NCI-H82 treated with DMSO at 0.1 percent for 48 hours (cell line): ENCODE data around the gene BAHD1.

Experiments used
- DNase-seq: peaks from one replicate; lab custom pipeline; 2025; ENCODE audit not compliant: unreplicated experiment; lab: John Stamatoyannopoulos, UW

BAHD1 gene

DNA sequence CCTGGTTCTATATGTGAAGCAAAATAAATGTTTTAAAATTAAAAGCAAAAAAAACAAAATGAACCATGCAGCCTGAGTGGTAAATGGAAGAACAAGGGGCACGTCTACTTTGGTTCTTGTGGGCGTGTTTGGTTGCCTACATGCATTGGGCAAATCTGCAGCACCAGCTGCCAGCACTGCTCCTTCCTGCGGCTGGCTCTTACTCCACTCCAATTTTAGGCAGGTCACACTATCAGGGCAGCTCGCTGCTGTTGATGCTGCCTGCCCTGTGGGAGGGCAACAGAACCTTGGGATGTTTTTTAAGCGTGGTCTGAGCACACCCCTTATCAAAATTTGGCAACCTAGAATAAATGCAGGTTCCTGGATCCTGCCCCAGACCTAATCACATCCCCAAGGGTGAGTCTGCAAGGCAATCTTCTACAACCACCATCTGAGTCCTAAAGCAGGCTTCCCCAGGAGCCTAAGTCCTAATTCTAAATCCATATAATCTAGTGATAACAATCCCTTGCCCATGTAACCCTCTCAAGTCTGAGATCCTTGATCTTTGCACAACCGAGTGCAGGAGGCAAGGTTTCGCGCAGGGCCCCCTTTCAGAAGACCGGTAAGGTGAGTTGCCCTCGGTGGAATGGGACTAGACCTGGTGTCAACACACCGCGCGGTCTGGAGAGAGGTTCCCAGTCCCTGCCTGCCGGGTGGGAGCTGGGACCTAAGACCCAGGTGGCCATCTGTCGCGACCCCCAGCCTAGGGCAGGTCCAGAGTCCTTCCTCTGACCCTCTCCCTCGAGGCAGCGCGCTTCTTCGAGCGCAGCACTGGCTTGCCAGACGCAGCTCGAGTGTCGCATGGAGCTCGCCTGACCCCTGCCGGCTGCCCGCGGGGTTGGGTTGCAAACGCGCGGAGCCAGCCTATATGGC is 19.3 kb upstream of the BAHD1 start:
- peak; percentile 81 for DNase-seq

DNA sequence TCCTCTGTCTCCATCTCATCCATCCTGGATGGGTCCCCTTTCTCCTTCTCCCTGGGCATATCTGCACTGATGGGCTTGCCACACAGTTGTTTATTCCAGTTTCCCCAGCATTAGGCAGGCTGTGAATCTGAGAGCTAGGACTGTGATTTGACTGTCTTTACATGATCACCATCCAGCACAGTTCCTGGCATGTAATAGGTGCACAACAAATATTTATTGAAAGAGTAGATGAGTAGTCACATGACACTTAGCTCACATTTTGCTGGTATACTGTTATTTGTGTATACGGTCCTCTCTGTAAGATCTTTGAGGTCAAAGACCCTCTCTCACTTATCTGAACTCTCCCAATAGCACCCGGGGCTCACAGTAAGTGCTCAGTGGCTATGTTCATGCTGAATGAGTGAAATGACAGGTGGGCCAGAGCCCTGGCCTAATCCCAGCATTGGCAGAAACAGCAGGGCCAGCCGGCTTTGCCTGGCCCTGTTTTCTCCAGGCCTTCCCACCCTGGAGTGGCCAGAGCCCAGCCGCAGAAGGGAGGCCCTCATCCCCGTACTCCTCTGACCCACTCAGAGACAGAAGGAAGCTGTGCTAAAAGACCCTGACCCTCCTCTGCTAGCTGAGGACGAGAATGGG is 16.2 kb upstream of the BAHD1 start:
- DNase-seq = no peak

DNA sequence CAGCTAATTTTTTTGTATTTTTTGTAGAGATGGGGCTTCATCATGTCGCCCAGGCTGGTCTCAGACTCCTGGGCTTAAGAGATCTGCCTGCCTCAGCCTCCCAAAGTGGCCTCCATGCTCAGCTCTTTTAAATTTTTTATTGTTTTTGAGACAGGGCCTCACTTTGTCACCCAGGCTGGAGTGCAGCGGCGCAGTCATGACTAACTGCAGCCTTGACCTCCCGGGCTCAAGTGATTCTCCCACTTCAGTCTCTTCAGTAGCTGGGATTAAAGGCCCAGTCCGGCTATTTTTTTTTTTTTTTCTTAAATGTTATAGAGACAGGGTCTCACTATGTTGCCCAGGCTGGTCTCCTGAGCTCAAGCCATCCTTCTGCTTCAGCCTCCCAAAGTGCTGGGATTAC is 15.1 kb upstream of the BAHD1 start:
- DNase-seq = no peak

DNA sequence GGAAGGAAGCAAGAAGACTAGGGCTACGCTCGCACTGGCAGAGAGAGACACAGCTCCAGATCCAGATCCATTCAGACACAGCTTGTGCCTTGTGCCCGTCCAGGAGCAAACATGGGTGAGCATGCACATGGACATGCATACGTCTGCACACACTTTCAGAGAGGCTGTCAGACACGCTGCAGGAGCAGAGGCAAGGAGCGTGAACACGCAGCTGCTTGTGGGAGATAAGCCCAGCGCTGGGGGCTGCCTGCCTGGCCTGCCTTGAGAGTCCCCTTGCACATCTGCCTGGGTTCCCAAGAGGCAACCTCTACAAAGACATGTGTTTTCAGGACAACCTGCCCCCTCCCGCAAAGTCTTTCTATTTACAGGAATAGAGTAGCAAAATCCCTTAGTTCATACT is 13.6 kb upstream of the BAHD1 start:
- DNase-seq = no peak

DNA sequence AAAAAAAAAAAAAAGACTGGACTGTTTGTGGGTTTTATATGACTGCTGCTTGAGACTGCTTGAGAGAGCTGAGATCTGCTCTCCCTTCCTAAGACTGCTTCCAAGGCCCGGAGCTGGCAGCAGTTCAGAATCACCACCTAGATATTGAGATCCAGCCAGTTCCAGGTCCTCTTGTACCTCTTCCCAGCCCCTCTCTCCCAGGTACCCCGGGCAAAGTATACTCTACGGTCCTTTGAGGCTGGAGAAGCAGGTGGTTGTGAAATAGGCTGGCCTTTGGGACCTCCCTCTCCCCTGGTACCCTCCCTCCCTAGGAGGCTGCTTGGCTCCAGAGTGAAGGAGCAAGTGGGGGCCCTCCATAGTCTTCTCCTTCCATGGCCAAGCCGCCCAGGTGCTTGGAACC is 12.6 kb upstream of the BAHD1 start:
- DNase-seq = no peak

DNA sequence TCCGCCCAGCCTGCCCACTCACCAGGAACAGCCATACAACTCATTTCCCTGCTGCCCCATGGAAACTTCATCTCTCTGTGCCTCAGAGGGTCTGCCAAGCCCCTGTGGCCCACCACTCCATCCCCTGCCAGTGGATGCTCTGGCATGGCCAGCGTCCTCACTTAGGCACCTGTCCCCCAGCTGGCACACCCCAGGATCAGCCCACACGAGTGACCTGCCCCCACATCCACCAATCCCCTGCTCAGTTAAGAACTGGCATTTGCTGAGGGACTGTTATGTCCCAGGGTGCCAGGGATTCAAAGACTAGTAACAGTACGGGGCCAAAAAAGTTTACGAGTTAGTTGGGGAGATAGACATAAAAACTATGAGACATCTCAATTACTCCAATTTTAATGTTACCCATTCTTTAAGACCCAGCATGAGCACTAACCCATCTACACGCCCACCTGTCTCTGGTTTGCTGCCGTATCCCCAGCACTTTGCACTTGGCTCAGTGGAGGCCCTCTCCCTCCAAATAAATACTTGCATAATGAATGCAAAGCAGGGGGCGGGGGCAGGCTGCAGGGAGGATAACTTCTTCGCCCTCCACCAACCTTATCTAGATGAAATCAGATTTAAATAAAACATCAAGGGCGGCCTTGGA is 11.6 kb upstream of the BAHD1 start:
- no peak for DNase-seq

DNA sequence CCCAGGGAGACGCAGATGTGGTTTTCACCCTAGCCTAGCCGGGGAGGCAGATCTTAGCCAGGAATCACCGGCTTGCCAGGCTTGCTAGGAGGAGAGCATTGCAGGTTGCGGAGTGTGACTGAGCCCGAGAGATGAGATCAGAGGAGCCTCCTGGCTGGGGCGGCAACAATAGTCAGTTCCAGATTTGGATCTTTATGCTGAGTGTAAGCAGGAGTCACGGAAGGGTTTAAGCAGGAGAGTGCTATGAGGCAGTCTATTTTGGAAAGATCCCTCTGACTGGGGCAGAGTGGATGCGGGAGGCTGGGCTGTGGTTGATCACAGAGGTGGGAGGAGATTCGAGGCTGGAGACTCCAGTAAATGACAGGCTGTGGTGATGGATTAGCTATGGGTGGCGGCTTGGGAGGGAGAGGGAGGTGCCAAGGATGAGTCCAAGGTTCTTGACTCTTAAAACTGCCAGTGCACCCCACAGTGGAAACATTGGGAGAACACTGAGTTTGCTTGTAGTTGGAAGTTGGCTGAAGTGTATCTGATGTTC is 10.4 kb upstream of the BAHD1 start:
- DNase-seq = peak; percentile 56

DNA sequence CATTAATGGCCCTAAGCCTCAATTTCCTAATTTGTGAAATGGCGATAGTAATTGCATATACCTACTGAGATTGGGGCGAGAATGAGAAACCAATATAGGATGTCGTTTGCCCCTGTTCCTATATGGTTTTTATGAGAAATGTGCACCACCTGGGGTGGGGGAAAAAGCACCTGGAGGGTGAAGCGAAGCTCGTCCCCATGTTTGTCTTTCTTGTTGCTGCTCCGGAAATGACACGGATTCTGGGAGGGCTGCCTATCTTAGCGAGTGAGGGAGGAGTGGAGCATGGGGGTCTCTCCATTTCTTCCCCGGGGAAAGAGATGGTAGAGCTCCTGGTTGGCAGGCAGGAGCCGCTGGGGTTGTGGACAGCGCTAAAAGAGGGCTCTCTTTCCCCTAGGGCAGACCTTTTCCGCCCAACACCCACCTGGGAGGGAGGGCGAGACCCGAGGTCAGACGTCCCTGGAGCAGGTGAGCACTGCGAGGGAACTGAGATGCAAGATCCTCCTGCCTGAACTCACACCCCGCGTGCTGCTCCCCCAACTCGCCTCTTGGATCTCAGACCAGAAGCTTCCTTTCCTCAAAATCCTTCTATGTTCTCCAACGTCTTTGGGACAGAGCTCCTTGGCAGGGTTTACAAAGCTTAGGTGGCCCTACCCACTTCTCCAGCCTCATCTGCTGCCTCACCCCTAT is 5.6 kb upstream of the BAHD1 start:
- DNase-seq = no peak

DNA sequence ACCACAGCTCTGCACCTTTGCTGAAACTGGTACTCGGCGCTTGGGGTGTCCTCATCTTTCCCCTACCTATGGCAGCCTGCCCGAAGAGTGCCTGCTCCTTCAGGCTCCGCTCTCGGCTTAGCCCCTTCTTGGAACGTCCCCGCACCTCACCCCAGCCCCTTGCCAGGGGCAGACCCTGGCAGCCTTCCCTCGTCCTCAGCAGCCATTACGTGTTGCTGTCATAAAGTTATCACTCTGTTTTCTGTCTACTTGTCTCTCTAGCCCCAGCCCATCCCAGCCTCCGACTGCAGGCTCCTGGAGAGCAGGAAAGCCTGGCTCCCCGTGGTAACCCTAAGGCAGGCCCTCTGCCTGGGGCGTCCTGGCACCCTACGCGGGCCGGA is 5.1 kb upstream of the BAHD1 start:
- DNase-seq = no peak

DNA sequence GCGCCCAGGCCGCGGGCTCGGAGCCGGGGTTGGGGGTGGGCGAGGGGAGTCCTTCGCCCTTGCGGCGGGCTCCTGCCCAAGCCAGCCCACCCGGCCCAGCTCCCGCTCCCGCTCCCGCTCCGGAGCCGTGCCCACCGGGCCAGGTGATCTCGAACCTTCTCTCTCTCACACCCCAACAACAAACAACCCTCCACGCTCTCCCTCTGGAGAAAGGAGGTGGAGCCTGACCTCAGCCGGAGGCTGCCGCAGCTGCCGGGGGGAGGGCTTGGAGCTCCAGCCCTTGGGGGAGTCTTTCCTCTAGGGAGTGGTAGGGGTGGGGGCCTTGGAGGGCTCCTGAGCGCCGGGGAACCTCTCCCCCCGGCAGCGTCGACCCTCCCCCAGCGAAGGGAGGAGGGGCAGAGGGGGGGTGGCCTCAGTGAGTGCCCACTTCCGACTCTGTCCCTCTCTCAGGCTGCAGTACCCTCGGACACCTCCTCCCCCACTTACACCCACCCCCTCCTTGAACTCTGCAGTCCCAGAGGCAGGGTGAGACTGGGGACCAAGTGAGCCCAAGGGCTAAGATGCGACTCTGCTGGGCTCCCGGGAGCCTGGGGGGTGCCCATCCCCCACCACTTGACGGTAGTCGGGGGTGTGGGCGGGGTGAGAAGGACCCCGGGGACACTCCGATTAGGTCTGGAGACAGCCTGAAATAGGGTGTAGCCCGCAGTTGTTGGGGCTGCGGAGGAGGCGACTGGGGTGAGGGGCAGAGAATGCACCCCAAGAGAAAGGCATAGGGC is 4.4 kb upstream of the BAHD1 start:
- no peak for DNase-seq

DNA sequence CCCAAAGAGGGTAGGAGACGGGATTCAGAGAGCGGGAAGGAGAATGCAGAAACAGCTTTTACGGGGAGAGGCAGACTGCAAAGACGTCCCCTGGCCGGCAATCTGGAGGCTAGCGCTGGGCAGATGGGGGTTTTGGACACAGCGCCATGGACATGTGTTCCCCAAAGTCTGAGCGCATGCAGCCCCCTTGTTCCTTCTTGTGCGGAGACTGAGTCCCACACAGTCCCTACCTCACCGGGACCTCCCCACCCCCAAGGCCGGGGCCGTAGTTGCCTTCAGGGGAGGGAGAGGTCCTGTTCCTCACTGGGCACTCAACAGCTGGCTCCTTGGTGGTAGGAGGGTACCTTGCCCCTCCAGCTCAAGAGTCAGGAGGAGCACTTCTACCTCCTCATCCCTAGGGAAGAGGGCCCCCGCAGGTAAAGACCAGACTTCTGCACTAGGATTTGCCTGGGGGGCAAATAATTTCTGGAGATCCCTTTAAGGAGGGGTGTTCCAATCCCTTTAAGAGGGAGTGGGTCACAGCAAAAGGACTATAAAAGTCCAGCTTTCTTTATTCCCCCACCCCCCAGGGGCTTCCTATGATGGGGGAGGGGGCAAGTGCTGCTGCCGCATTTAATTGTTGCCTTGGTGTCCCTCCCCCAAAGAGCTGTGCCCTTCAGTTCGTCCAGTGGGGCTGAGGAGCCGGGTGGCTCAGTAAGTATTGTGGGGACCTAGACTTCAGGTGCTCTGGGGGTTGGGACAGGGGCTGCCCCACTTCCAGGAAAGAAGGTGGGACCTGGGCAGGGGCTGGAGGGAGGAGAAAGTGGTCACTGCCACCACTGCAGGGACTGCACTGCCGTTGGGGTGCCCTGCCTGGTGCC is 3.6 kb upstream of the BAHD1 start:
- DNase-seq = no peak

DNA sequence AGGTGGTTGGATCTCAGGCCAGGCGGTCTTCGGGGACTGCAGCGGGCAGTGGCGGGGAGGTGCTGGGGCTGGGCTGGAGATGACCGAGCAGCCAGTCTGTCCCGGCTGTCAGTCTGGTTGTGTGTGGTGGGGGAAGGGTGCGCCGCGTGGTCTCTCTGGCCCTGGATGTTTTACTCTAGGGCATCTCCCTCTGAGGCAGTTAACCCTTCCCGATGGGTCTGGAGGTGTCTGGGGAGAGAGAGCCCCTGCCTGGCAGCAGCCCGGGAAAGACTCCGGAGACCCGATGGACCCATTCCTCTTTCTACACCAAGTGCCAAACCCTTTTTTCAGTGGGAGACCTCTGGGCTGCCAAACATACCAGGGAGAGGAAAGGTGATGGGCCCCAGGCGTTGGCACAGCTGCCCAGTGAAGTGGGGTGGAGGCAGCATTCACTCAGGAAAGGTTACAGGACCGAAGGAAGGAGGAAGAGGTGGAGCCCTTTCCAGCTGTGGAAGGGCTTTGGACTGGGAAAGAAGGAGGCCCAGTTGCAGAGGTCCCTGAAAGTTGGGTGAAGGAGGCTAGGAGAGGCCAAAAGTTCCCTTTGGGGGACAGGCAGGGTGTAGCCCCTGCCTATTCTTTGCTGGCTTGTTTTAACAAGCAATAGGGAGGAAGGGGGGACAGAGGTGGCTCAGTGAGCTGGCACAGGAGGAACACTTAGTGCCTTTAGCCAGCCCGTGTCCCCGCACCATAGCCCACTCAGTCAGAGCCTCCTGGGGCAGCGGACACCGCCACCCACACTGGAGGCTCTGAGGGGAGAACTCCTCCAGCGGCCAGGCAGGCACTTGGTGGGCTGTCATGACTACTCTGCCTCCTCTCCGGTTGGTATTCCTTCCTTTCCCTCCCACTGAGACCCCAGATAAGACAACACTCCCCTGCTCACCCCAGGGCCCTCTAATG is 2.7 kb upstream of the BAHD1 start:
- no peak for DNase-seq

DNA sequence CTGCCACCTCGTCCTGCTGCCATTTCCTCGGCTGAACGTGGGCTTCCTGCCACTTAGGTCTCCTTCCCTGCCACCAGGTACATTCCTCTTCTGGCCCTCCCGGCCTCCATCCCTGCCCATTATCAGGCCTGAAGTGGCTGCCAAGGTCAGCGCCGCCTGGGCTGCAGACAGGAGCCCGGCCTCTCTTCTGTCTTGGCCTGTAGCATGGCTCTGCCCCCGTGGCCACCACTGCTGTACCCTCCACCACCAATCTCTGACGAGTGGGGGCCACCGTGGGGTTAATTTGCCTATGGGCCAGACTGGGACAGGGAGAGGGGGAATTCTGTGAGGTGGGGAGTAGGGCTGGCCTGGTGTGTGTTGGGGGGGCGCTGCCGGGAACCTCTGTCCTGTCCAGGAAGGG is 2.0 kb upstream of the BAHD1 start:
- no peak for DNase-seq

DNA sequence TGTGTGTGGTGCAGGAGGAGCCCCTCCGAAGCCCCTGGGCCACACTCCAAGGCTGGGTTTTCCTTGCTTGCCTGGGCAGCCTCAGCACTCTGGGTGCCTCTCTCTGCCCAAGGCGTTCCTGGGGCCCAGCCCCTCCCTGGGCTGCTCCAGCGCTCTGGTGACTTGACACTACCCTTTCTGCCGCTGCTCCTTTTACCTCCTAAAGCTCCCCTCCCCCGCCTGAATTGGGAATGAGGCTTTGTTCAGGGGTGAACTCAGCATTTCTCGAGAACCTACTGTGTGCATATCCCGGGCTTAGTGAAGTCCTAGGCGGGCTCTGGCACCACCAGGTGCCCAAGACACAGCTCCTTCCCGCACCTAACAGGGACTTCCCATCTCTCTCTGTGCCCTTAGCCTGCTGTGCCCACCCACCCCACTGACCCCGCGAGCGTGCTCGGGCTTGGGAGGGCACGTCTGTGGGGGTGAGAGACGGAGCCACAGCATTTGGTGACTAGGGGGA is 1.2 kb upstream of the BAHD1 start:
- DNase-seq = no peak

DNA sequence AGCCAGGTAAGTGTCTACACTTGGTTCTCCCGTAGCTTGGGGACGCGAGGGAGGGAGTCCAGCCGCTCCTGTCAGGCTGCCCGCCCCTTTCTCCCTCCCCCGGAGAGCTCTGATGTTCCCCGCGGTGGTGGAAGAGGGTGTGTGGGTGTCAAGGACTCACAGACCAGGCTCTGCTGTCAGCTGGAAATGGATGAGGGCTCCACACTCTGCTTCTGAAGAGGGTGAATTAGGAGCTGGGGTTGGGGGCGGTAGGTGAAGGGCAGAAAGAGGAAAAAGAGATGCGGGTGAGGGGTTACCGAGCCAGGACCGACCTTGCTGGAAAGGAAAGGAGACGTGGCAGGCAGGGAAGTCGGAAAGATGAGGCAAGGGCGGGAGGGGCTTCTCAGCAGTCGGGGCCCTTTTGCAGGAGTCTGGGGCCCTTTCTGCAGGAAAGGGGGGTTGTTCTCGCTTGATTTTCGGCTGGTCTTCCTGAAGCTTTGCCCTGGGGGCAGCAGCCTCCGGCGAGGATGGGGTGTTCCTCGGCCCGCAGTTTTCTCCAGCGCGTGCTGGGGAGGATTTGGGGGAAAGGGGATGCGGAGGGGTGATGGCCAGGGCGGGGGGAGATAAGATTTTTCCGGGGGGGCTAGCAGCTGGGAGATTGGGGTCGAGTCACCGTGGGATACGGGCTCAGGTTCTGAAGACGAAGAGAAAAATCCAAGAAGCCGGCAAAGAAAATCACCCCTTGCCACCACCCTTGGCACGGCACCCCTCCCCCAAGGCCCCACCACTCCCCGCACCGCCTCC is 602 bp upstream of the BAHD1 start:
- DNase-seq = no peak

DNA sequence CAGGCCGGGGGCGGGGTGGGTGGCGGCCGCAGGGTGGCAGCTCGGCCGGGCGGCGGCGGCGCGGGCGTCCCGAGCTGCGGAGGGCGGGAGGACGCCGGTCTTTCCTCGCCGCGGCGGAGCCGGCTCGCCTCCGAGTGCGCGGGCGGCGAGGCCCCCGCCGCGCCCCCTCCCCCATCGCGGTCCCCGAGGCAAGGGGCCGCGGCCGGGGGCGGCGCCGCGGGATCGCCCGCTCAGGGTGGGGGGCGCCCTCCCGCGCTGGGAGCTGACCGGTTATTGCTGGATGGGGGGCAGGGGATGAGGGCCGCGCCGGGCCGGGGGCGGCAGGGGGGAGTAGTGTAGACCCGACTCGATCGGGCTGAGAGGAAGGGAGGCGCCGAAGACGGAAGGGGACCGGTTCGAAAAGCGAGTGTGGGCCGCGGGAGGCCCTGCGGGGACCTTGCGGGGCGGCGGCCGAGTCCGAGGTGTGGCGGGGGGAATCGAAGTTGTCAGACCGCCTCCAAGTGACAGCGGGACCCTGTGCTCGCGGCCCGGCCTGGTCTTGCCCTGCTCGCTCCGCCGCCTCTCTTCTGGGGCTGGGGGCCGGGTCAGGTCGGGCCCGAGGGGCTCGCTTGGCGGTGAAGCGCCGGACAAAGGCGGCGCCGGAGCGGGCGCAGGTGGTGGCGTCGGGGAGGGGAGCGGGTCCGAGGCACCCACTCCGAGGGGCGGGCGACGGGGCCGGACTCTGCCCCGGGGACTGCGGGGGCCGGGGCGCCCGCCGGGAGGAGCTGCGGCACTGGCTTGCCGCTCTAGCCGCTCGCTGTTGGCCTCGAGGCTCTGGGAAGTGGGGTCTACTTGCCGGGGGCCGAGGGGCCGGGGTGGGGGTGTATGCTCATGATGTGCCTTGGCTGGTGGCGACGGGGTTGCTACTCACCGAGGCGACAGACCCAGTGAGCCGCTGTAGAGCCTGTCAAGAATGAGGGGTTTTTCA is 1.1 kb downstream of the BAHD1 start:
- DNase-seq = no peak
